HepG2 (cell line): ENCODE measurements around the gene FLYWCH1. TPM values are rescaled to one million over a fixed set of nuclear protein-coding genes. Genes with fewer than 3 reads are reported as not detected.

Experiments used
- ATF7-NPFF ChIP-seq: sonication (generic); formaldehyde crosslinking; IDR thresholded peaks from 2 replicates; pipeline ENCODE4 v1.8.1; 2023; ENCODE audit warnings: mild to moderate bottlenecking, low read depth, missing genetic modification reagents, moderate library complexity
- BHLHE40 ChIP-seq: IDR thresholded peaks from 2 replicates; pipeline ENCODE4 v1.6.1; 2011; ENCODE audit warnings: low read length, improper control_type of control experiment
- DNMT3B ChIP-seq: conservative IDR thresholded peaks from 2 replicates; pipeline ENCODE4 v1.6.1; 2016; ENCODE audit warnings: missing biosample characterization, control low read depth
- DR1 ChIP-seq: sonication (generic); formaldehyde crosslinking; IDR thresholded peaks from 2 replicates; pipeline ENCODE4 v1.8.0; 2021; ENCODE audit warnings: mild to moderate bottlenecking, missing genetic modification reagents, inconsistent platforms
- GATA4 ChIP-seq: sonication (generic); IDR thresholded peaks from 2 replicates; pipeline ENCODE4 v1.6.1; 2016; ENCODE audit warnings: antibody characterized with exemption, low read depth, borderline replicate concordance
- HOXA7 ChIP-seq: sonication (generic); formaldehyde crosslinking; IDR thresholded peaks from 2 replicates; pipeline ENCODE4 v1.8.1; 2022; ENCODE audit warnings: mild to moderate bottlenecking, missing genetic modification reagents, moderate library complexity
- JUN ChIP-seq: sonication (generic); formaldehyde crosslinking; IDR thresholded peaks from 2 replicates; pipeline ENCODE4 v1.4.0; 2020; ENCODE audit warnings: mild to moderate bottlenecking, missing genetic modification reagents
- PHF21A ChIP-seq: sonication (generic); formaldehyde crosslinking; IDR thresholded peaks from 2 replicates; pipeline ENCODE4 v1.5.0; 2020; ENCODE audit warnings: mild to moderate bottlenecking, missing genetic modification reagents
- RARA ChIP-seq: IDR thresholded peaks from 2 replicates; pipeline ENCODE4 v1.6.1; 2016; ENCODE audit warnings: missing genetic modification reagents, missing compliant biosample characterization
- RBM22 ChIP-seq: fragments of 200-400 bp; formaldehyde crosslinking; optimal IDR thresholded peaks from 2 replicates; pipeline ENCODE3; 2017; ENCODE audit warnings: mild to moderate bottlenecking, low read length, moderate library complexity
- SMAD1 ChIP-seq: sonication (generic); formaldehyde crosslinking; IDR thresholded peaks from 2 replicates; pipeline ENCODE4 v1.4.0; 2020; ENCODE audit warnings: missing genetic modification reagents, low read depth, mild to moderate bottlenecking, borderline replicate concordance
- SMYD3 ChIP-seq: sonication (generic); formaldehyde crosslinking; IDR thresholded peaks from 2 replicates; pipeline ENCODE4 v1.8.1; 2023; ENCODE audit warnings: mild to moderate bottlenecking, missing genetic modification reagents
- SNRNP70 ChIP-seq: fragments of 200-400 bp; formaldehyde crosslinking; IDR thresholded peaks from 2 replicates; pipeline ENCODE4 v1.6.1; 2017; ENCODE audit warnings: mild to moderate bottlenecking, low read depth, low read length, moderate library complexity
- TBX2 ChIP-seq: sonication (generic); formaldehyde crosslinking; IDR thresholded peaks from 2 replicates; pipeline ENCODE4 v1.5.0; 2020; ENCODE audit warnings: missing genetic modification reagents, mild to moderate bottlenecking, borderline replicate concordance
- WIZ ChIP-seq: sonication (generic); formaldehyde crosslinking; IDR thresholded peaks from 2 replicates; pipeline ENCODE4 v1.5.1; 2020; ENCODE audit warnings: mild to moderate bottlenecking, missing genetic modification reagents
- ZMAT3 ChIP-seq: sonication (generic); formaldehyde crosslinking; conservative IDR thresholded peaks from 2 replicates; pipeline ENCODE4 v1.7.0; 2021; ENCODE audit warnings: missing genetic modification reagents
- ZNF136 ChIP-seq: sonication (generic); formaldehyde crosslinking; IDR thresholded peaks from 2 replicates; pipeline ENCODE4 v1.8.1; 2022; ENCODE audit warnings: low read depth, mild to moderate bottlenecking, moderate library complexity, missing genetic modification reagents
- ZNF232 ChIP-seq: sonication (generic); formaldehyde crosslinking; IDR thresholded peaks from 2 replicates; pipeline ENCODE4 v1.4.0; 2020; ENCODE audit warnings: missing genetic modification reagents, borderline replicate concordance
- ZNF264 ChIP-seq: sonication (generic); formaldehyde crosslinking; IDR thresholded peaks from 2 replicates; pipeline ENCODE4 v1.4.0; 2020; ENCODE audit warnings: missing genetic modification reagents
- ZNF331 ChIP-seq: sonication (generic); formaldehyde crosslinking; IDR thresholded peaks from 2 replicates; pipeline ENCODE4 v1.4.0; 2020; ENCODE audit warnings: missing genetic modification reagents
- ZNF572 ChIP-seq: sonication (generic); formaldehyde crosslinking; IDR thresholded peaks from 2 replicates; pipeline ENCODE4 v1.5.1; 2020; ENCODE audit warnings: mild to moderate bottlenecking, missing genetic modification reagents
- ZNF766 ChIP-seq: sonication (generic); formaldehyde crosslinking; IDR thresholded peaks from 2 replicates; pipeline ENCODE4 v1.5.0; 2020; ENCODE audit warnings: missing genetic modification reagents, borderline replicate concordance
- ZNF780A ChIP-seq: sonication (generic); formaldehyde crosslinking; IDR thresholded peaks from 2 replicates; pipeline ENCODE4 v1.8.0; 2022; ENCODE audit warnings: mild to moderate bottlenecking, missing genetic modification reagents, moderate library complexity
- ZSCAN20 ChIP-seq: sonication (generic); formaldehyde crosslinking; IDR thresholded peaks from 2 replicates; pipeline ENCODE4 v1.4.0; 2020; ENCODE audit warnings: missing genetic modification reagents, mild to moderate bottlenecking, borderline replicate concordance
- polyA plus RNA-seq, 8 experiments: library from polyadenylated mRNA; depleted of rRNA in 3 of 8; stranded (reverse) in 7 of 8; unstranded in 1 of 8; fragments of >200 nt; fragmentation: Illumina TruSeq in 4 of 8; extraction: Trizol in 4 of 8; gene quantifications; 2 replicates each; pipeline versions ENCODE4 v1.2.1 to v1.2.3, GENCODE V29; 2011 to 2016; ENCODE audit warnings: low read depth in 4 of 8, missing spikeins in 1 of 8, mixed read lengths in 1 of 8; ENCODE audit not compliant: insufficient read depth in 1 of 8
- total RNA-seq, 5 experiments: library from RNA; depleted of rRNA; stranded (reverse); fragments of >200 nt; fragmentation: Illumina TruSeq; extraction: Trizol; gene quantifications; 2 replicates each; pipeline ENCODE4 v1.2.3, GENCODE V29; 2016; ENCODE audit warnings: low read depth in 1 of 5
- TF ChIP-seq, protein P1 (sequence below): sonication (generic); formaldehyde crosslinking; IDR thresholded peaks from 2 replicates; pipeline ENCODE4 v1.5.0; 2020; ENCODE audit warnings: mild to moderate bottlenecking, missing genetic modification reagents
- TF ChIP-seq, protein P2 (sequence below): sonication (generic); formaldehyde crosslinking; conservative IDR thresholded peaks from 2 replicates; pipeline ENCODE4 v1.5.0; 2020; ENCODE audit warnings: missing genetic modification reagents

FLYWCH1 gene
- total and polyA plus RNA-seq, 2 of the 13 experiments (the other 11 are each of a cell fraction or from before 2014, with no cell fraction given): 7.3 to 12.4 TPM

DNA sequence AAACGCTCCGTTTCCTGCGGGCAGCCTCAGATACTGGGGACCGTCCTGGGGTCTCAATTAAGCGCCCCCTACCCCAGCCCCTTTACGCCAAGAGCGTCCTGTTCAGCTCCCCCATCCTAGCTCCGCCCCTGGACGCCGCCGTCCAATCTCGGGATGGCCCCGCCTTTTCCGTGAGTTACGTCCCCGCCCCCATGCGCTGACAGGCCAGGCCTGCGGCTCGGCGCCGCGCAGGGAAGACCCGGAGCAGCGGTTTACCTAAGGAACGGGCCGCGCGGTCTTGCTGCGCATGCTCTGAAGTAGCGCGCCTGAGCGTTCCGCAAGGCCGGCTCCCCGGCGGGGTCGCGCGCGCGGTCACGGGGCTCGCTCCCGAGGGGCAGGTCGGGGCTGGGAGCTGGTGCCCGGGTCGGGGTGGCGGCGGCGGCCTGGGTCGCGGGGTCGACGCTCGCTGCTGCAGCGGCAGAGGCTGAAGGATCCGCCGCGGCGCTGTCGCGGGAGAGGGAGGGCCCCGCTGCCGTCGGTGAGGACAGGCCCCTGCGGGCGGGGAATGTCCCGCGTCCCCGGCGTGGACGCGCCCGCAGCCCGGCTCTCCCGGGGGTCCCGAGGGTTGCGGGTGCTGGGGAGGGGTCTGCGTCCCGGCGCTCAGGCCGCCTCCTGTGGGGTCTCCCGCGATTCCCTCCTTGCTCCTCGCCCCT is at the start of gene FLYWCH1 (continued):
- peak; percentile 72; the same call in 1 of the 2 replicates for TF ChIP-seq ATF7-NPFF (CRISPR knock-in tag)
- TF ChIP-seq GATA4: no peak
- TF ChIP-seq ZNF780A (CRISPR knock-in tag): no peak
- TF ChIP-seq, protein P1, sequence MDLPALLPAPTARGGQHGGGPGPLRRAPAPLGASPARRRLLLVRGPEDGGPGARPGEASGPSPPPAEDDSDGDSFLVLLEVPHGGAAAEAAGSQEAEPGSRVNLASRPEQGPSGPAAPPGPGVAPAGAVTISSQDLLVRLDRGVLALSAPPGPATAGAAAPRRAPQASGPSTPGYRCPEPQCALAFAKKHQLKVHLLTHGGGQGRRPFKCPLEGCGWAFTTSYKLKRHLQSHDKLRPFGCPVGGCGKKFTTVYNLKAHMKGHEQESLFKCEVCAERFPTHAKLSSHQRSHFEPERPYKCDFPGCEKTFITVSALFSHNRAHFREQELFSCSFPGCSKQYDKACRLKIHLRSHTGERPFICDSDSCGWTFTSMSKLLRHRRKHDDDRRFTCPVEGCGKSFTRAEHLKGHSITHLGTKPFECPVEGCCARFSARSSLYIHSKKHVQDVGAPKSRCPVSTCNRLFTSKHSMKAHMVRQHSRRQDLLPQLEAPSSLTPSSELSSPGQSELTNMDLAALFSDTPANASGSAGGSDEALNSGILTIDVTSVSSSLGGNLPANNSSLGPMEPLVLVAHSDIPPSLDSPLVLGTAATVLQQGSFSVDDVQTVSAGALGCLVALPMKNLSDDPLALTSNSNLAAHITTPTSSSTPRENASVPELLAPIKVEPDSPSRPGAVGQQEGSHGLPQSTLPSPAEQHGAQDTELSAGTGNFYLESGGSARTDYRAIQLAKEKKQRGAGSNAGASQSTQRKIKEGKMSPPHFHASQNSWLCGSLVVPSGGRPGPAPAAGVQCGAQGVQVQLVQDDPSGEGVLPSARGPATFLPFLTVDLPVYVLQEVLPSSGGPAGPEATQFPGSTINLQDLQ (CRISPR knock-in tag): no peak
- TF ChIP-seq ZMAT3 (CRISPR knock-in tag): peak; percentile 46; the same call in 1 of the 2 replicates
- 0 out of 2 replicates have a peak, but pooled peaks have one; percentile 26 for TF ChIP-seq RARA (CRISPR knock-in tag)
- peak; percentile 20; the same call in 1 of the 2 replicates for TF ChIP-seq ZNF232
- no peak for TF ChIP-seq ZNF264 (CRISPR knock-in tag)
- no peak for TF ChIP-seq SMYD3 (CRISPR knock-in tag)
- TF ChIP-seq, protein P2, sequence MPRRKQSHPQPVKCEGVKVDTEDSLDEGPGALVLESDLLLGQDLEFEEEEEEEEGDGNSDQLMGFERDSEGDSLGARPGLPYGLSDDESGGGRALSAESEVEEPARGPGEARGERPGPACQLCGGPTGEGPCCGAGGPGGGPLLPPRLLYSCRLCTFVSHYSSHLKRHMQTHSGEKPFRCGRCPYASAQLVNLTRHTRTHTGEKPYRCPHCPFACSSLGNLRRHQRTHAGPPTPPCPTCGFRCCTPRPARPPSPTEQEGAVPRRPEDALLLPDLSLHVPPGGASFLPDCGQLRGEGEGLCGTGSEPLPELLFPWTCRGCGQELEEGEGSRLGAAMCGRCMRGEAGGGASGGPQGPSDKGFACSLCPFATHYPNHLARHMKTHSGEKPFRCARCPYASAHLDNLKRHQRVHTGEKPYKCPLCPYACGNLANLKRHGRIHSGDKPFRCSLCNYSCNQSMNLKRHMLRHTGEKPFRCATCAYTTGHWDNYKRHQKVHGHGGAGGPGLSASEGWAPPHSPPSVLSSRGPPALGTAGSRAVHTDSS: 0 out of 2 replicates have a peak, but pooled peaks have one; percentile 52
- TF ChIP-seq BHLHE40: 0 out of 2 replicates have a peak, but pooled peaks have one; percentile 33
- TF ChIP-seq SMAD1: peak; percentile 89; the same call in 1 of the 2 replicates
- 0 out of 2 replicates have a peak, but pooled peaks have one; percentile 57 for TF ChIP-seq ZNF331
- no peak for TF ChIP-seq SNRNP70
- no peak for TF ChIP-seq JUN (CRISPR knock-in tag)
- TF ChIP-seq ZNF572 (CRISPR knock-in tag): no peak
- no peak for TF ChIP-seq RBM22
- no peak for TF ChIP-seq HOXA7 (CRISPR knock-in tag)
- peak; percentile 29; the same call in 1 of the 2 replicates for TF ChIP-seq TBX2 (CRISPR knock-in tag)
- 0 out of 2 replicates have a peak, but pooled peaks have one; percentile 44 for TF ChIP-seq WIZ (CRISPR knock-in tag)
- peak; percentile 73 for TF ChIP-seq ZNF766 (CRISPR knock-in tag)
- peak; percentile 79; the same call in 1 of the 2 replicates for TF ChIP-seq ZSCAN20 (CRISPR knock-in tag)
- TF ChIP-seq PHF21A (CRISPR knock-in tag): no peak; the same call in 1 of the 2 replicates
- TF ChIP-seq ZNF136 (CRISPR knock-in tag): no peak
- TF ChIP-seq DR1 (CRISPR knock-in tag): peak; percentile 45
- TF ChIP-seq DNMT3B: no peak
